ENCODE data around the gene C16orf86.

The C16orf86 gene

DNA sequence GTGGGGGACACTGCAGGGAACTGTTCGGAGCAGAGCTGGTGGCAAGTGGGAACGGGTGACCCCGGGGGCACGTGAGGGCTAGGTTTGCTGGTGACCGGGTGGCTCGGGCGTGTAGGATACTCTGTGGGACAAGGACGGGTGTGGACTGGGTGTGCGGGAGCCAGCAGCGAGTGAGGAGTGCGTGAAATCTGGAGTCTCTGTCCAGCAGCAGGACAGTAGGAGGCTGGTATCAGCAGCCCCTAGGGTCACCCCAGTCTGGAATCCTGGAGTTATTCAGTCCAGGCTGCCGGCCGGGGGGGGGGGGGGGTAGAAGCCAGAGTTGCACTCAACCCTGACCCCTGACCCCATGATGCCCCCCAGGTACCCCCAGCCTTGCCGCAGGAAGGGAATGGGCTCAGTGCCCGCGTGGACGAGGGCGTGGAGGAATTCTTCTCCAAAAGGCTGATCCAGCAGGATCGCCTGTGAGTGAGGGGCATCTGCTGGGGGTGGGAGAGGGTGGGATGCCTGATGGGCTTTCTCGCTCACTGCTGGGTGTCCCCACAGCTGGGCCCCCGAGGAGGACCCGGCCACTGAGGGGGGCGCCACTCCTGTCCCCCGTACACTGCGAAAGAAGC lies 12.7 kb upstream of the C16orf86 start:
- H3K4me3 ChIP-seq (ENCODE audit: low read length): no peak overlapping the region
- TF ChIP-seq, protein P1, sequence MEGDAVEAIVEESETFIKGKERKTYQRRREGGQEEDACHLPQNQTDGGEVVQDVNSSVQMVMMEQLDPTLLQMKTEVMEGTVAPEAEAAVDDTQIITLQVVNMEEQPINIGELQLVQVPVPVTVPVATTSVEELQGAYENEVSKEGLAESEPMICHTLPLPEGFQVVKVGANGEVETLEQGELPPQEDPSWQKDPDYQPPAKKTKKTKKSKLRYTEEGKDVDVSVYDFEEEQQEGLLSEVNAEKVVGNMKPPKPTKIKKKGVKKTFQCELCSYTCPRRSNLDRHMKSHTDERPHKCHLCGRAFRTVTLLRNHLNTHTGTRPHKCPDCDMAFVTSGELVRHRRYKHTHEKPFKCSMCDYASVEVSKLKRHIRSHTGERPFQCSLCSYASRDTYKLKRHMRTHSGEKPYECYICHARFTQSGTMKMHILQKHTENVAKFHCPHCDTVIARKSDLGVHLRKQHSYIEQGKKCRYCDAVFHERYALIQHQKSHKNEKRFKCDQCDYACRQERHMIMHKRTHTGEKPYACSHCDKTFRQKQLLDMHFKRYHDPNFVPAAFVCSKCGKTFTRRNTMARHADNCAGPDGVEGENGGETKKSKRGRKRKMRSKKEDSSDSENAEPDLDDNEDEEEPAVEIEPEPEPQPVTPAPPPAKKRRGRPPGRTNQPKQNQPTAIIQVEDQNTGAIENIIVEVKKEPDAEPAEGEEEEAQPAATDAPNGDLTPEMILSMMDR (IDR thresholded peaks at IDR 0.05; ENCODE audit: insufficient read depth, low read depth, low read length, missing control alignments): no peak
- no peak for DNase-seq (ENCODE audit: low read depth)

DNA sequence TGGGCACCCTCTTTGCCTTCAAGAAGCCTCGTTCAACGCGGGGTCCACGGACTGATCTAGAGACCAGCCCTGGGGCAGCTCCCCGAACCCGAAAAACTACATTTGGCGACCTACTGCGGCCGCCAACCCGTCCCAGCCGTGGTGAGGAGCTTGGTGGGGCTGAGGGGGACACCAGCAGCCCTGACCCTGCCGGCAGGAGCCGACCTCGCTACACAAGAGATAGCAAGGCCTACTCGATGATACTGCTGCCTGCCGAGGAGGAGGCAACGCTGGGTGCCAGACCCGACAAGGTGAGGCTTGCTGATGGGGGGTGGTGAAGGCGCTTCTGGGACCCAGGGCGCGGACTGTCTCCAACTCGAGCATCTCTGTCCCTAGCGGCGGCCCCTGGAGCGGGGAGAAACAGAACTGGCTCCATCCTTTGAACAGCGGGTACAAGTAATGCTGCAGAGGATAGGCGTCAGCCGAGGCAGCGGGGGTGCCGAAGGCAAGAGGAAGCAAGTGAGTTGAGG lies 12.2 kb upstream of the C16orf86 start:
- H3K4me3 ChIP-seq (ENCODE audit: low read length): no peak overlapping the region
- TF ChIP-seq, protein P1 (IDR thresholded peaks at IDR 0.05; ENCODE audit: insufficient read depth, low read depth, low read length, missing control alignments): no peak
- no peak for DNase-seq (ENCODE audit: low read depth)

DNA sequence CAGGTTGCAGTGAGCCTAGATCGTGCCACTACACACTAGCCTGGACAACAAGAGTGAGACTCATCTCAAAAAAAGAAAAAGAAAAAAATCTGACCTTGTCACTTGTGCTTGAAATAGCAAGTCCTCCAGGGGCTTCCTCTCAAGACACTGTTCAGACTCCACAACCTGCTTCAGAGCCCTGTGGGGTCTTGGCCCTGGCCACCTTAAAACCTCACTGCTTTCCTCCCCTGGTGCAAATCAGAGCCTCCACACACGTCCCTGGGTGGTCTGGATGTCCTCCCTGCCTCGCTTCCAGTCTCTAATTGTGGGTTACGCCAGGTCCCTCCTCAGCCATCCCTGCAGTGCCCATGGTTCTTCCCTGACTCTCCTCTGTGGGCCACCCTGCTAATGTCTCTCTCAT lies 11.3 kb upstream of the C16orf86 start:
- no peak overlapping the region for H3K4me3 ChIP-seq (ENCODE audit: low read length)
- TF ChIP-seq, protein P1 (IDR thresholded peaks at IDR 0.05; ENCODE audit: insufficient read depth, low read depth, low read length, missing control alignments): no peak
- DNase-seq (ENCODE audit: low read depth): no peak

DNA sequence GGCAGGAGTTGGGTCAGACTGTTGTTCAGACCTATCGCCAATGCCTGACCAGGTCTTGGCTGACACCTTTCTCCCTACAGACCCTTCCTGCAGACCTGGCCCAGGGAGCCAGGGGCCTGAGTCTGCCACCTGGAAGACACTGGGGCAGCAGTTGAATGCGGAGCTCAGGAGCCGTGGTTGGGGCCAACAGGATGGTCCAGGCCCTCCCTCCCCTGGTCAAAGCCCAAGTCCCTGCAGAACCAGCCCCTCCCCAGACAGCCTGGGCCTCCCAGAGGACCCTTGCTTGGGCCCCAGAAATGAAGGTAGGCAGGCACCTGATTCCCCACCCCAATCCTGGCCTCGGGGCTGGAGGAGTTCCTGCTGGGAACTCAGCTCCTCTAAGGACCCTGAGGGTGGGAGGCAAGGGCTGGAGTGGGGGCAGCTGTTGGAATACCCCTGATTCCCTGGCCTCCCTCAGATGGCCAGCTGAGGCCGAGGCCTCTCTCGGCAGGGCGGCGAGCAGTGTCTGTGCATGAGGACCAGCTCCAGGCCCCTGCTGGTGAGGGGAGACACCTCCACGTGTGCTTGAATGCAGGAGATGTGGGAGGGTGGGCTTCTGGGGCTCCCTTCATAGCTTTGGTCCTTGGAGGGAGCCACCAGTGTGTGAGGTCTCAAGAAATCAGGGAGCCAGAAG lies 10.1 kb upstream of the C16orf86 start:
- no peak for DNase-seq (ENCODE audit: low read depth)
- TF ChIP-seq, protein P1 (IDR thresholded peaks at IDR 0.05; ENCODE audit: insufficient read depth, low read depth, low read length, missing control alignments): no peak
- H3K4me3 ChIP-seq (ENCODE audit: low read length): no peak overlapping the region

DNA sequence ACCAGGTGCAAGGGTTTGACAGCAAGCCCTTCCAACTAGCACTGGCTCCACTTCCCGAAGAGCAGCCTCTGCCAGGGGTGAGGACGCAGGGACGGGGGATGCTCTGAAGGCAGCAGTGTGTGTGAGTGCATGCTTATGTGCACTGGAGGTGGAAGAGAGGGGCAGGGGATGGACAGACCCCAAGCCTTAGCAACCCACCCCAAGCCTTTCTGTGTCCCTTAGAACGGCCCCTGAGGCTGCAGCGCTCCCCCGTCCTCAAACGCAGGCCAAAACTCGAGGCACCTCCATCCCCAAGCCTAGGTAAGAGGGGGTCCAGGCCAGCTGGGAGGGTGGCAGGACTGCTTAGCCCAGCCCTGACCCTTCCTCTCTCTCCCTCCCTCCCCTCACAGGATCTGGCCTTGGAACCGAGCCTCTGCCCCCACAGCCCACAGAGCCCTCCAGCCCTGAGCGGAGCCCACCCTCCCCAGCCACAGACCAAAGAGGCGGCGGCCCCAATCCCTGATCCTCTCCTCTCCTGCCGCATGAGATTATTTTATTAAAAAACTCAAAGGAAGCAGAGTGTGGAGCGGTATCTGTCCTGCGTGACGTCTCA lies 9.5 kb upstream of the C16orf86 start:
- no peak overlapping the region for H3K4me3 ChIP-seq (ENCODE audit: low read length)
- TF ChIP-seq, protein P1 (IDR thresholded peaks at IDR 0.05; ENCODE audit: insufficient read depth, low read depth, low read length, missing control alignments): no peak
- DNase-seq (ENCODE audit: low read depth): no peak

DNA sequence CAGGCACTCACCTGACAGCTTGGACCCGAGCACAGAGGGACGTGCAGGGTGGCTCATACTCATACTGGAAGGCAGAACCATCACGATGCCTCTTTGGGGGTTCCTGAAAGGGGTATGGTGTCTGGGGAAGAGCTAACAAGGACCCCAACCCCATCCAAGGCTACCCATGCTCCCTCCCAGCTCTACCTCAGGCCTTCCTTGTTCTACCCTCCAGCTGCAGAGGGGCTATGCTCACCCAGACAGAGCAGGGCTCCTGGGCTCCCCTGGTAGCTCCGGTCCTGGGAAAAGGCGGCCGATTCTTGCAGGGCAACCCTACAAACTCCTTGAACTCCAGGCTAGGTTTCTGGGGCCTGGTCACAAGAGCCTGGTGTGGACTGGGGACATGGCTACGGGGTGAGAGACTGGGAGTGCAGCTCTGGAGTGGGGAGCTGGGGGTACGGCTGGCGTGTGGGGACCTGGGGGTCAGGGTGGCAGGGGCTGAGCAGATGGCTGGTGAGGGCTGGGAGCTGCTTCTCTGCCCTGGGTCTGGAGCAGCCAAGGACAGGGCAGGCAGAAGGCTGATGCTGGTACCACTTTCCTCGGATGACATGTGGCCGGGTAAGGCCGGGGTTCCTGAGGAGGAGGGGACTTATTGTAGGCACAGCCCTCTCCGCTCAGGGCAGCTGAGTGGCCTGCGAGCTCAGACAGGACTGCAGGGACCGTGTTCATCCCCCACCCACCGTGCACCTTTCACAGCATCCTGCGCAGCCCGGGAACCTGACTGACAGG lies 8.7 kb upstream of the C16orf86 start:
- no peak overlapping the region for H3K4me3 ChIP-seq (ENCODE audit: low read length)
- DNase-seq (ENCODE audit: low read depth): no peak
- TF ChIP-seq, protein P1 (IDR thresholded peaks at IDR 0.05; ENCODE audit: insufficient read depth, low read depth, low read length, missing control alignments): no peak
